ENCODE measurements around the gene GAS2L2.

- TF ChIP-seq, protein P1, sequence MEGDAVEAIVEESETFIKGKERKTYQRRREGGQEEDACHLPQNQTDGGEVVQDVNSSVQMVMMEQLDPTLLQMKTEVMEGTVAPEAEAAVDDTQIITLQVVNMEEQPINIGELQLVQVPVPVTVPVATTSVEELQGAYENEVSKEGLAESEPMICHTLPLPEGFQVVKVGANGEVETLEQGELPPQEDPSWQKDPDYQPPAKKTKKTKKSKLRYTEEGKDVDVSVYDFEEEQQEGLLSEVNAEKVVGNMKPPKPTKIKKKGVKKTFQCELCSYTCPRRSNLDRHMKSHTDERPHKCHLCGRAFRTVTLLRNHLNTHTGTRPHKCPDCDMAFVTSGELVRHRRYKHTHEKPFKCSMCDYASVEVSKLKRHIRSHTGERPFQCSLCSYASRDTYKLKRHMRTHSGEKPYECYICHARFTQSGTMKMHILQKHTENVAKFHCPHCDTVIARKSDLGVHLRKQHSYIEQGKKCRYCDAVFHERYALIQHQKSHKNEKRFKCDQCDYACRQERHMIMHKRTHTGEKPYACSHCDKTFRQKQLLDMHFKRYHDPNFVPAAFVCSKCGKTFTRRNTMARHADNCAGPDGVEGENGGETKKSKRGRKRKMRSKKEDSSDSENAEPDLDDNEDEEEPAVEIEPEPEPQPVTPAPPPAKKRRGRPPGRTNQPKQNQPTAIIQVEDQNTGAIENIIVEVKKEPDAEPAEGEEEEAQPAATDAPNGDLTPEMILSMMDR (IDR thresholded peaks at IDR 0.05; ENCODE audit: poor library complexity): no peak
- no peak for TF ChIP-seq EZH2 (IDR thresholded peaks at IDR 0.05; ENCODE audit: borderline replicate concordance)
- no peak for TF ChIP-seq EZH2phosphoT487 (IDR thresholded peaks at IDR 0.05; ENCODE audit: low read depth, severe bottlenecking, unreplicated experiment)
Measured at GRCh38 chr17:35757243-35757642, 4.2 kb upstream of the GAS2L2 start.

All from hepatocyte (in vitro differentiated cells).